Prostate gland (tissue), 2 donors: ENCODE measurements around the gene TRIM32. TPM values are rescaled to one million over a fixed set of nuclear protein-coding genes. Genes with fewer than 3 reads are reported as not detected.

Experiments used
- DNase-seq: peaks from one replicate; pipeline ENCODE4 v3.0.0-alpha.2; 2019; ENCODE audit warnings: low spot score
- H3K27ac ChIP-seq, 2 donors: fragments of 200-600 bp; sonication (generic); 2 replicates each; pipeline ENCODE4 v1.5.1; 2017 to 2019
- H3K27me3 ChIP-seq: fragments of 200-600 bp; sonication (generic); replicated peaks from 2 replicates; pipeline ENCODE4 v1.5.1; 2019; ENCODE audit not compliant: insufficient read depth
- H3K36me3 ChIP-seq, 2 donors: fragments of 200-600 bp; sonication (generic); 1 replicate in 1 of 2; 2 replicates in 1 of 2; pipeline versions ENCODE4 v1.5.1 to v1.8.1; 2017 to 2019
- H3K4me1 ChIP-seq: fragments of 200-600 bp; sonication (generic); replicated peaks from 2 replicates; pipeline ENCODE4 v1.5.1; 2019
- H3K4me3 ChIP-seq, 2 donors: fragments of 200-600 bp; sonication (generic); 2 replicates each; pipeline ENCODE4 v1.5.1; 2017 to 2019
- H3K9me3 ChIP-seq: fragments of 200-600 bp; sonication (generic); 2 replicates; pipeline ENCODE4 v1.5.1; 2017
- CTCF ChIP-seq, 4 experiments: fragments of 200-600 bp in 2 of 4; fragments of 450-650 bp in 2 of 4; sonication (generic) in 2 of 4; IDR thresholded peaks; 1 replicate in 3 of 4; 2 replicates in 1 of 4; pipeline ENCODE4 v1.5.1; 2016 to 2019; ENCODE audit warnings: antibody characterized with exemption in 4 of 4, mild to moderate bottlenecking in 2 of 4, moderate library complexity in 2 of 4
- POLR2A ChIP-seq: fragments of 450-650 bp; IDR thresholded peaks from one replicate; pipeline ENCODE4 v1.6.1; 2016; ENCODE audit warnings: antibody characterized with exemption, mild to moderate bottlenecking
- POLR2AphosphoS5 ChIP-seq: sonication (generic); formaldehyde crosslinking; IDR thresholded peaks from one replicate; pipeline ENCODE4 v1.6.1; 2017; ENCODE audit warnings: antibody characterized with exemption
- WGBS: methylation state at CpG from one replicate; pipeline ENCODE4 v1.1.5; 2018; 5-methylcytosine and 5-hydroxymethylcytosine counted together
- intact Hi-C: fragments of 100-400 bp; cut with DNase I; formaldehyde crosslinking; loops from one replicate; pipeline ENCODE4 v1.14.2; 2022
- total RNA-seq, 2 donors: library from RNA; depleted of rRNA; stranded (reverse); fragments of >200 nt; gene quantifications; one replicate each; pipeline ENCODE4 v1.1.0, GENCODE V29; 2016

Gene TRIM32
- total RNA-seq, result 10 to 100 TPM; 12.3 to 12.4 TPM

GRCh38 chr9:116687074-116687753, at the start of gene TRIM32:
TRIM32 (plus strand) TSS chr9:116687305; CDS start chr9:116697743, 10,438 bp downstream.
- Histone ChIP-seq H3K27ac (peak within 1 kb of the TSS; percentile 72 to 75), H3K4me1 (no peaks in the 10 kb centered on the region), H3K4me3 (peak within 1 kb of the TSS; percentile 58 to 72), H3K36me3 (no peaks in the 10 kb centered on the region), H3K27me3 (no peaks in the 10 kb centered on the region), H3K9me3 (no peaks in the 10 kb centered on the region)
- DNase-seq, result peak; percentile 81
- intact Hi-C loops, result no loop called here
- WGBS, result 3% methylated on average over 37 of the region's 54 CpGs
- TF ChIP-seq POLR2AphosphoS5, result peak; percentile 74
- no peak for TF ChIP-seq CTCF (IDR thresholded peaks at IDR 0.05)
- peak; percentile 40 for TF ChIP-seq POLR2A

GRCh38 chr9:116639251-116639741, 47.8 kb upstream of the TRIM32 start:
- no peak overlapping the region for H3K27ac ChIP-seq

GRCh38 chr9:116641292-116642059, 45.6 kb upstream of the TRIM32 start:
- H3K9me3 ChIP-seq, result no peaks in the 10 kb centered on the region
- no peaks in the 10 kb centered on the region for H3K36me3 ChIP-seq
- WGBS, result 40% methylated on average over 2 of the region's 2 CpGs
- H3K27me3 ChIP-seq, result no peaks in the 10 kb centered on the region
- H3K27ac ChIP-seq, result peak overlapping the region in 1 of 2 donors; percentile 15
- no peak for DNase-seq
- H3K4me3 ChIP-seq, result no peak overlapping the region
- no peaks in the 10 kb centered on the region for H3K4me1 ChIP-seq
- TF ChIP-seq POLR2AphosphoS5 (no peak), CTCF (IDR thresholded peaks at IDR 0.05) (no peak), POLR2A (no peak)
- intact Hi-C loops, result no loop called here

More at GRCh38 chr9:116639251-116639741, 47.8 kb upstream of the TRIM32 start:
- Histone ChIP-seq H3K36me3 (no peaks in the 10 kb centered on the region), H3K4me3 (no peak overlapping the region), H3K9me3 (no peaks in the 10 kb centered on the region), H3K27me3 (no peaks in the 10 kb centered on the region), H3K4me1 (no peaks in the 10 kb centered on the region)
- intact Hi-C loops, result no loop called here
- TF ChIP-seq CTCF (IDR thresholded peaks at IDR 0.05), result no peak
- TF ChIP-seq POLR2A, result no peak
- no peak for TF ChIP-seq POLR2AphosphoS5
- DNase-seq, result no peak

- DNase-seq, result no peak
- Histone ChIP-seq H3K27ac (no peak overlapping the region), H3K4me1 (no peaks in the 10 kb centered on the region), H3K9me3 (no peaks in the 10 kb centered on the region), H3K4me3 (no peak overlapping the region), H3K36me3 (no peaks in the 10 kb centered on the region), H3K27me3 (no peaks in the 10 kb centered on the region)
- WGBS, result 100% methylated on average over 1 of the region's 1 CpG
- intact Hi-C loops, result no loop called here
- TF ChIP-seq POLR2AphosphoS5, result no peak
Measured at GRCh38 chr9:116643691-116644090, 43.4 kb upstream of the TRIM32 start.

- Histone ChIP-seq H3K4me3 (no peak overlapping the region), H3K9me3 (no peaks in the 10 kb centered on the region), H3K4me1 (no peaks in the 10 kb centered on the region), H3K27ac (no peak overlapping the region), H3K27me3 (no peaks in the 10 kb centered on the region), H3K36me3 (no peaks in the 10 kb centered on the region)
- no peak for DNase-seq
- intact Hi-C loops, result no loop called here
- no peak for TF ChIP-seq POLR2AphosphoS5
- no peak for TF ChIP-seq CTCF (IDR thresholded peaks at IDR 0.05)
- no peak for TF ChIP-seq POLR2A
- WGBS, result 80% methylated on average over 2 of the region's 2 CpGs
Measured at GRCh38 chr9:116644091-116644688, 42.9 kb upstream of the TRIM32 start.
